Body of pancreas (tissue), 4 donors: ENCODE data around the gene PRDM8. TPM values are rescaled to one million over a fixed set of nuclear protein-coding genes. Genes with fewer than 3 reads are reported as not detected.

Source experiments
- ATAC-seq: fragments of 150-250 bp; one replicate; pipeline ENCODE4 v1.9.1; 2016
- DNase-seq, 4 donors: peaks; one replicate each; pipeline ENCODE4 v3.0.0-alpha.2; 2019
- H3K27ac ChIP-seq, 4 donors: fragments of 200-600 bp; sonication (generic); 1 replicate in 3 of 4; 2 replicates in 1 of 4; pipeline versions ENCODE4 v1.5.1 to v1.6.1; 2016 to 2019; ENCODE audit warnings: mild to moderate bottlenecking in 1 of 4, mixed read lengths in 1 of 4, moderate library complexity in 1 of 4
- H3K27me3 ChIP-seq, 2 donors: fragments of 200-600 bp; sonication (generic); one replicate each; pipeline ENCODE4 v1.6.0; 2016; ENCODE audit warnings: mild to moderate bottlenecking in 1 of 2
- H3K36me3 ChIP-seq, 2 donors: fragments of 200-600 bp; sonication (generic); replicated peaks in 1 of 2; 2 replicates each; pipeline ENCODE4 v1.5.1; 2016; ENCODE audit warnings: low read depth in 2 of 2; ENCODE audit not compliant: insufficient read depth in 1 of 2
- H3K4me1 ChIP-seq: fragments of 200-600 bp; sonication (generic); one replicate; pipeline ENCODE4 v1.6.0; 2016
- H3K4me3 ChIP-seq, 2 donors: fragments of 200-600 bp; sonication (generic); 1 replicate in 1 of 2; 2 replicates in 1 of 2; pipeline ENCODE4 v1.5.1; 2016 to 2019
- H3K9me3 ChIP-seq, 3 donors: fragments of 200-600 bp; sonication (generic); 1 replicate in 2 of 3; 2 replicates in 1 of 3; pipeline ENCODE4 v1.5.1; 2016
- POLR2A ChIP-seq, 3 donors: fragments of 450-650 bp; IDR thresholded peaks; one replicate each; pipeline ENCODE4 v1.6.1; 2016; ENCODE audit warnings: antibody characterized with exemption in 3 of 3, mild to moderate bottlenecking in 2 of 3
- WGBS, 2 donors: methylation state at CpG; one replicate each; pipeline ENCODE4 v1.1.5; 2017; 5-methylcytosine and 5-hydroxymethylcytosine counted together
- intact Hi-C: fragments of 100-400 bp; cut with DNase I; formaldehyde crosslinking; loops from one replicate; pipeline ENCODE4 v1.15.1; 2023
- total RNA-seq, 2 donors: library from RNA; depleted of rRNA; stranded (reverse); fragments of >200 nt; gene quantifications; one replicate each; pipeline ENCODE4 v1.1.0, GENCODE V29; 2016
- TF ChIP-seq, protein P1 (sequence below), 7 experiments: fragments of 450-650 bp in 4 of 7; fragments of 200-600 bp in 3 of 7; sonication (generic) in 3 of 7; IDR thresholded peaks; one replicate each; pipeline ENCODE4 v1.5.1; 2016 to 2019; ENCODE audit warnings: antibody characterized with exemption in 7 of 7

PRDM8 gene
- total RNA-seq, 2 donors from 2014 or later, result 2.6 to 5.9 TPM

DNA sequence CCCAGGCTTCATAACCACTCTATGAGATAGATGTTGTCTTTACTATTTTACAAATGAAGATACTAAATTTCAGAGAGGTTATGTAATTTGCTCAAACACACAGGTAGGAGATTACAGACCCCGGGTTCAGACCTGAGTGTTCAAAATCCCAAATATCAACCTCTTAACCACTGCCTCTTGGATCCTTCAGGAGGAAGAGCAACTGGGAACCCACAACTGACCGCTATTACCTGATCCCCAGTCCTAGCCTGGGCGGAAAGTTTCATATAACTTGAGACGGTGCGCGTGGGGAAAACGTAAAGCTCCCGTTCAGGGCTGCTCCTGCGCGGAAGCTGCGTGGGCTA lies 8.9 kb upstream of the PRDM8 start:
- Histone ChIP-seq H3K4me3 (no peak overlapping the region), H3K27me3 (peaks cover 0 to 33% of the 10 kb centered on the region in 2 donors), H3K9me3 (no peaks in the 10 kb centered on the region), H3K36me3 (no peaks in the 10 kb centered on the region), H3K4me1 (peaks cover 31% of the 10 kb centered on the region), H3K27ac (no peak overlapping the region)
- intact Hi-C loops, result no loop called here
- no peak for DNase-seq
- WGBS, 2 donors, result 35 to 64% methylated on average over 11 of the region's 11 CpGs
- TF ChIP-seq, protein P1, sequence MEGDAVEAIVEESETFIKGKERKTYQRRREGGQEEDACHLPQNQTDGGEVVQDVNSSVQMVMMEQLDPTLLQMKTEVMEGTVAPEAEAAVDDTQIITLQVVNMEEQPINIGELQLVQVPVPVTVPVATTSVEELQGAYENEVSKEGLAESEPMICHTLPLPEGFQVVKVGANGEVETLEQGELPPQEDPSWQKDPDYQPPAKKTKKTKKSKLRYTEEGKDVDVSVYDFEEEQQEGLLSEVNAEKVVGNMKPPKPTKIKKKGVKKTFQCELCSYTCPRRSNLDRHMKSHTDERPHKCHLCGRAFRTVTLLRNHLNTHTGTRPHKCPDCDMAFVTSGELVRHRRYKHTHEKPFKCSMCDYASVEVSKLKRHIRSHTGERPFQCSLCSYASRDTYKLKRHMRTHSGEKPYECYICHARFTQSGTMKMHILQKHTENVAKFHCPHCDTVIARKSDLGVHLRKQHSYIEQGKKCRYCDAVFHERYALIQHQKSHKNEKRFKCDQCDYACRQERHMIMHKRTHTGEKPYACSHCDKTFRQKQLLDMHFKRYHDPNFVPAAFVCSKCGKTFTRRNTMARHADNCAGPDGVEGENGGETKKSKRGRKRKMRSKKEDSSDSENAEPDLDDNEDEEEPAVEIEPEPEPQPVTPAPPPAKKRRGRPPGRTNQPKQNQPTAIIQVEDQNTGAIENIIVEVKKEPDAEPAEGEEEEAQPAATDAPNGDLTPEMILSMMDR (IDR thresholded peaks at IDR 0.05), result no peak
- TF ChIP-seq POLR2A (IDR thresholded peaks at IDR 0.05), result no peak
- ATAC-seq, result no peak

DNA sequence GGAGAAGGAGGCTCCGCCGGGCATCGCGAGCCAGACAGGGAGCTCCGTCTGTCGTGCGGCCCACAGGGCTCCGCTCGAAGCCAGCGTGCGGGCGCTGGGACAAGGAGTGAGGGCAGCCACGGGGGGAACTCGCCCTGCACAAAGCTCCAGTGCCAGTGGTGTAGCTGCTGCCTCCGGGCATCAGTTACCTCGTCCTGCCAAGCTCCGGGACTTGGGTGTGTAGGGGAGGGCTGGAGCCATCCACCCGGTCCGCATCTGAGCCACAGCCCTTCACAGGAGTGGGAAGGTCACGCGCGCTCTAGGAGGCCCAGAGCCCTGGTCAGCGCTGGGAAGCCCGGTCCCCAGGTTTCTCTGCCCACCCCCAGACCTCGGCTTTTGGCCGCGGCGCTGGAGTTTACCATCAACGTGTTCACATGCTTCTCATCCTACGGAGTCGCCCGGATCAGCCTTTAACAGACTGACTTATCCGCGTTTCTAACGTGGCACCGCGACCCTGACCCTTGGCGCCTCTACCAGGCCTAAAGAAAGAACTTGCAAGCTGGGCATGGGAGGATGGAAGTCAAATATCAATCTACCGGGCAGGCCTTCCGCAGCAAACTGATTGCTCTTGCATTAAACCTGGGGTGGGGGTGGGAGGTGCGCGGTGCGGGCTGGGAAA lies 8.4 kb upstream of the PRDM8 start:
- no peak overlapping the region for H3K4me3 ChIP-seq
- no peak for ATAC-seq
- peaks cover 0 to 33% of the 10 kb centered on the region in 2 donors for H3K27me3 ChIP-seq
- no peak overlapping the region for H3K27ac ChIP-seq
- no peaks in the 10 kb centered on the region for H3K36me3 ChIP-seq
- 17 to 33% methylated on average over 12 to 40 of the region's 43 CpGs for WGBS, 2 donors
- TF ChIP-seq, protein P1 (IDR thresholded peaks at IDR 0.05), result no peak
- no peak for TF ChIP-seq POLR2A (IDR thresholded peaks at IDR 0.05)
- no peak for DNase-seq
- intact Hi-C loops, result no loop called here
- no peaks in the 10 kb centered on the region for H3K9me3 ChIP-seq
- H3K4me1 ChIP-seq, result peaks cover 26% of the 10 kb centered on the region

DNA sequence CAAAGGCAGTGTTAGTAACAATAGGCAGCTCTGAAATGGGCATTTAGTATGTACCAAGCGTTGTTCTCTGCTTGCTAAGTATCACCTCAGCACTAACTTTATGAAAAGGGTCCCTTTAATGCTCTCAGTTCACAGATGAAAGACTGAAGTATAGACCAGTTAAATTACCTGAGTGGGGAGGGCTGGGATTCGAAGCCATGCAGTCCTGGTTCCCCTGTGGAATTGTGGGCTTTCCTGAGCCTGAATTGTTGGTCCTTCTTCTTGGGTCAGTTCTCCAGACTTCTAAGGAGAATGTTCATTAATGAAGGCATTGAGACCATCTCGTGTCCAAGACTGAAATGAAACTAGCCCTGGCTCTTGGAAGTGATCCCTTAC lies 7.7 kb upstream of the PRDM8 start:
- 31 to 39% methylated on average over 3 of the region's 3 CpGs for WGBS, 2 donors
- TF ChIP-seq POLR2A (IDR thresholded peaks at IDR 0.05), result no peak
- TF ChIP-seq, protein P1 (IDR thresholded peaks at IDR 0.05), result no peak
- no peaks in the 10 kb centered on the region for H3K36me3 ChIP-seq
- peaks cover 20% of the 10 kb centered on the region for H3K4me1 ChIP-seq
- intact Hi-C loops, result no loop called here
- no peak for ATAC-seq
- no peaks in the 10 kb centered on the region for H3K9me3 ChIP-seq
- DNase-seq, result no peak
- H3K27me3 ChIP-seq, result peaks cover 0 to 30% of the 10 kb centered on the region in 2 donors
- no peak overlapping the region for H3K4me3 ChIP-seq
- no peak overlapping the region for H3K27ac ChIP-seq

DNA sequence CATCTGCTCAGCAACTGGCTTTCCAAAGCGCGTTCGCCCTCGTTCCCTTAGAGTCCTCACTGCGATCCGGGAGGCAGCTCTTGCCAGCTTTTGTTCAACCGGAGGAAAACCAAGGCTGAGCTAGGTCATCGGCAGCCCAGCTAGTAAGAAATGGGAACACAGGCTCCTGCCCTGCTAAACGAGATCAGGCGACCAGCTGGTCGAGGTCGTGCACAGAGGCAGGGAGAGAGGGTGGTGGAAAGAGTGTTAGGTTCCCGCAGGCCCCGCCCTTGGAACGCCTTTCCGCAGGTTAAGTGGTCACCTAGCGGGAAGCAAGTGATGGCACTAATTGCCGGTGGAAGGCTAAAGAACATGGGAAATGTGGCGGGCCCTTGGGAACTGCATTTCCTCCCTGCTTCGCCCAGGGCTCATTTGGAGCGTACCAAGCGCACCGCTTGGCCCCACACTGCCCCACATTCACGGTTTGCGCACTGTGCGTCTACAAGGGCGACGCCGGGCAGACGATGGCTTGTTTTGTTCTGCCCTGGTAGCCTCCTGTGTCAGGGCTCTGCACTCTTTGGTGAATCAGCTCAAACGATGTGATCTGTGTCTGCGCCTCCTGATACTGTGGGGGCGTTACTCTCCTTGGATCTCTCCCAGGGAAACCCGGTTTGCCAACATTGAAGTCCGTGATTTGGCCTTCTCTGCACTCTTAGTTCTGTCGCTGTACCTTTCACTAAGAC lies 7.2 kb upstream of the PRDM8 start:
- TF ChIP-seq, protein P1 (IDR thresholded peaks at IDR 0.05), result no peak
- TF ChIP-seq POLR2A (IDR thresholded peaks at IDR 0.05), result no peak
- ATAC-seq (peak; percentile 24), DNase-seq (peak in 1 of 4 donors; percentile 41)
- no peak overlapping the region for H3K27ac ChIP-seq
- H3K36me3 ChIP-seq, result no peaks in the 10 kb centered on the region
- intact Hi-C loops, result no loop called here
- WGBS, 2 donors, result 21 to 25% methylated on average over 29 to 36 of the region's 36 CpGs
- no peak overlapping the region for H3K4me3 ChIP-seq
- H3K4me1 ChIP-seq, result peaks cover 15% of the 10 kb centered on the region
- H3K27me3 ChIP-seq, result peaks cover 0 to 24% of the 10 kb centered on the region in 2 donors
- H3K9me3 ChIP-seq, result no peaks in the 10 kb centered on the region
